ENCODE measurements around the gene CCDC14.

- TF ChIP-seq POLR2AphosphoS5 (IDR thresholded peaks at IDR 0.05; ENCODE audit: borderline replicate concordance, low read depth, low read length) = no peak
- TF ChIP-seq EZH2 (IDR thresholded peaks at IDR 0.05) = no peak
Observed at GRCh38 chr3:123876858-123877257, 84.2 kb downstream of the CCDC14 start.
